ENCODE results near the gene TOM1L2.
"Not testable (repeated sequence)": the region's sequence is repeated elsewhere in the genome, so short reads cannot be mapped to it uniquely, and the experiment has no call there.

DNA sequence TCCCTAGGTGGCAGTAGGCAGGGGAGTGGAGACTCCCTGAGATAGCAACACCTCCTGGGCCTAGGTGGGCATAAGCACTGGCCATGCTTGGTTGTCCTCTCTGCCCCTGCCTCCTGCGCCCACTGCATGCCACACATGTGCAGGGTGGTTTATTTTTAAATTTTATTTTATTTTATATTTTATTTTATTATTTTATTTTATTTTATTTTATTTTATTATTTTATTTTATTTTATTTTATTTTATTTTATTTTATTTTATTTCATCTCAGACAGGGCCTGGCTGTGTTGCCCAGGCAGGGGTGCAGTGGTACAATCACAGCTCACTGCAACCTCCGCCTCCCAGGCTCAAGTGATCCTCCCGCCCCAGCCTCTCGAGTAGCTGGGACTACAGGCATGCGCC is 164.0 kb downstream of the TOM1L2 start:
- TF ChIP-seq, protein P1, sequence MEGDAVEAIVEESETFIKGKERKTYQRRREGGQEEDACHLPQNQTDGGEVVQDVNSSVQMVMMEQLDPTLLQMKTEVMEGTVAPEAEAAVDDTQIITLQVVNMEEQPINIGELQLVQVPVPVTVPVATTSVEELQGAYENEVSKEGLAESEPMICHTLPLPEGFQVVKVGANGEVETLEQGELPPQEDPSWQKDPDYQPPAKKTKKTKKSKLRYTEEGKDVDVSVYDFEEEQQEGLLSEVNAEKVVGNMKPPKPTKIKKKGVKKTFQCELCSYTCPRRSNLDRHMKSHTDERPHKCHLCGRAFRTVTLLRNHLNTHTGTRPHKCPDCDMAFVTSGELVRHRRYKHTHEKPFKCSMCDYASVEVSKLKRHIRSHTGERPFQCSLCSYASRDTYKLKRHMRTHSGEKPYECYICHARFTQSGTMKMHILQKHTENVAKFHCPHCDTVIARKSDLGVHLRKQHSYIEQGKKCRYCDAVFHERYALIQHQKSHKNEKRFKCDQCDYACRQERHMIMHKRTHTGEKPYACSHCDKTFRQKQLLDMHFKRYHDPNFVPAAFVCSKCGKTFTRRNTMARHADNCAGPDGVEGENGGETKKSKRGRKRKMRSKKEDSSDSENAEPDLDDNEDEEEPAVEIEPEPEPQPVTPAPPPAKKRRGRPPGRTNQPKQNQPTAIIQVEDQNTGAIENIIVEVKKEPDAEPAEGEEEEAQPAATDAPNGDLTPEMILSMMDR (IDR thresholded peaks at IDR 0.05), result not testable (repeated sequence)
- TF ChIP-seq POLR2A (IDR thresholded peaks at IDR 0.05), result not testable (repeated sequence)

All from uterus (tissue), 2 donors.